NCI-H82 treated with DMSO at 0.1 percent for 48 hours (cell line): ENCODE data around the gene SLC6A20.

Source experiments
- DNase-seq: peaks from one replicate; lab custom pipeline; 2025; ENCODE audit not compliant: unreplicated experiment; lab: John Stamatoyannopoulos, UW

SLC6A20 gene

GRCh38 chr3:45779746-45780735, 16.3 kb downstream of the SLC6A20 start:
- DNase-seq: no peak

GRCh38 chr3:45778761-45779201, 17.6 kb downstream of the SLC6A20 start:
- DNase-seq: no peak

GRCh38 chr3:45777746-45778386, 18.5 kb downstream of the SLC6A20 start:
- no peak for DNase-seq

GRCh38 chr3:45777111-45777745, 19.1 kb downstream of the SLC6A20 start:
- no peak for DNase-seq

GRCh38 chr3:45776611-45777010, 19.7 kb downstream of the SLC6A20 start:
- no peak for DNase-seq

- no peak for DNase-seq
Observed at GRCh38 chr3:45776301-45776595, 20.1 kb downstream of the SLC6A20 start.

- no peak for DNase-seq
Observed at GRCh38 chr3:45775571-45776300, 20.6 kb downstream of the SLC6A20 start.

GRCh38 chr3:45774581-45775521, 21.5 kb downstream of the SLC6A20 start:
- DNase-seq: no peak

- no peak for DNase-seq
Observed at GRCh38 chr3:45773714-45774449, 22.5 kb downstream of the SLC6A20 start.

GRCh38 chr3:45773072-45773471, 23.3 kb downstream of the SLC6A20 start:
- no peak for DNase-seq

- DNase-seq: no peak
Observed at GRCh38 chr3:45772341-45773035, 23.8 kb downstream of the SLC6A20 start.

- no peak for DNase-seq
Observed at GRCh38 chr3:45771831-45772230, 24.5 kb downstream of the SLC6A20 start.

- DNase-seq: no peak
Observed at GRCh38 chr3:45771166-45771775, 25.1 kb downstream of the SLC6A20 start.

GRCh38 chr3:45765958-45766357, 30.4 kb downstream of the SLC6A20 start:
- no peak for DNase-seq

- no peak for DNase-seq
Observed at GRCh38 chr3:45765266-45765851, 31.0 kb downstream of the SLC6A20 start.

GRCh38 chr3:45763303-45763675, 33.0 kb downstream of the SLC6A20 start:
- no peak for DNase-seq

- DNase-seq: no peak
Observed at GRCh38 chr3:45762647-45763302, 33.6 kb downstream of the SLC6A20 start.

- no peak for DNase-seq
Observed at GRCh38 chr3:45761831-45762230, 34.5 kb downstream of the SLC6A20 start.
